Endothelial cell of umbilical vein (primary cell): ENCODE results near the gene FUT9. TPM values are rescaled to one million over a fixed set of nuclear protein-coding genes. Genes with fewer than 3 reads are reported as not detected.

Source experiments
- BruUV-seq: library from RNA; stranded (reverse); fragments of 400-500 nt; replicated peaks from 2 replicates; lab custom pipeline; 2021; lab: Mats Ljungman, UMichigan
- CTCF ChIA-PET: fragments of 300-600, 350-600 bp; sonication (Branson Sonifier 250); formaldehyde crosslinking; loops from one replicate; lab custom pipeline; 2021; ENCODE audit warnings: antibody characterized with exemption, inconsistent platforms; lab: Charles Lee
- POLR2A ChIA-PET: fragments of 300-600, 350-600 bp; sonication (Branson Sonifier 250); formaldehyde crosslinking; loops from one replicate; lab custom pipeline; 2021; ENCODE audit warnings: antibody characterized with exemption, inconsistent platforms; lab: Charles Lee
- DNase-seq: peaks from one replicate; pipeline ENCODE4 v3.0.0-alpha.2; 2011; ENCODE audit warnings: low read depth, low spot score
- FAIRE-seq: peaks from 2 replicates; lab custom pipeline; 2011; peaks lifted over from hg19 to GRCh38; lab: Jason Lieb, UNC
- H2AFZ ChIP-seq: 2 replicates; pipeline ENCODE4 v1.6.0; 2012; ENCODE audit warnings: low read depth, low read length, control low read depth, inconsistent platforms
- H3K27ac ChIP-seq: 2 replicates; pipeline ENCODE4 v1.5.1; 2011; ENCODE audit warnings: low read depth, mild to moderate bottlenecking, control low read depth, low read length, moderate library complexity; ENCODE audit not compliant: insufficient read depth
- H3K27me3 ChIP-seq, 2 experiments: 2 replicates each; pipeline versions ENCODE4 v1.6.0 to v1.6.1; 2011; ENCODE audit warnings: low read length in 2 of 2, mixed read lengths in 1 of 2; ENCODE audit not compliant: control insufficient read depth in 2 of 2, insufficient read depth in 2 of 2
- H3K36me3 ChIP-seq, 2 experiments: 2 replicates in 1 of 2; 3 replicates in 1 of 2; pipeline ENCODE4 v1.5.1; 2011; ENCODE audit warnings: low read length in 2 of 2, mild to moderate bottlenecking in 1 of 2, moderate library complexity in 1 of 2; ENCODE audit not compliant: control insufficient read depth in 2 of 2, insufficient read depth in 2 of 2; ENCODE audit errors: extremely low read depth in 1 of 2
- H3K4me1 ChIP-seq: 3 replicates; pipeline ENCODE4 v1.5.1; 2011; ENCODE audit warnings: mild to moderate bottlenecking, low read length; ENCODE audit not compliant: control insufficient read depth, insufficient read depth; ENCODE audit errors: extremely low read depth
- H3K4me2 ChIP-seq: 2 replicates; pipeline ENCODE4 v1.6.1; 2011; ENCODE audit warnings: low read length, control low read depth, mixed read lengths; ENCODE audit not compliant: insufficient read depth
- H3K4me3 ChIP-seq, 3 experiments: fragments of 200-600 bp in 1 of 3; sonication (generic), shearing (Covaris generic) in 1 of 3; replicated peaks in 1 of 3; 2 replicates each; pipeline ENCODE4 v1.5.1; 2011 to 2016; ENCODE audit warnings: control low read depth in 3 of 3, low read length in 3 of 3, mild to moderate bottlenecking in 2 of 3, inconsistent platforms in 1 of 3, low read depth in 1 of 3, moderate library complexity in 1 of 3; ENCODE audit not compliant: insufficient read depth in 1 of 3
- H3K79me2 ChIP-seq: 2 replicates; pipeline ENCODE4 v1.6.0; 2012; ENCODE audit warnings: low read length, inconsistent platforms; ENCODE audit not compliant: control insufficient read depth, insufficient read depth
- H3K9ac ChIP-seq: replicated peaks from 2 replicates; pipeline ENCODE3; 2011; ENCODE audit warnings: low read length, control low read depth; ENCODE audit not compliant: insufficient read depth; ENCODE audit errors: extremely low read depth
- H3K9me1 ChIP-seq: replicated peaks from 3 replicates; pipeline ENCODE4 v1.6.0; 2011; ENCODE audit warnings: mild to moderate bottlenecking, low read length; ENCODE audit not compliant: control insufficient read depth, insufficient read depth; ENCODE audit errors: extremely low read depth
- H3K9me3 ChIP-seq: replicated peaks from 2 replicates; pipeline ENCODE4 v1.5.1; 2012; ENCODE audit warnings: low read length, inconsistent platforms; ENCODE audit not compliant: control insufficient read depth, insufficient read depth
- H4K20me1 ChIP-seq: replicated peaks from 2 replicates; pipeline ENCODE3; 2011; ENCODE audit warnings: mild to moderate bottlenecking, low read length; ENCODE audit not compliant: control insufficient read depth, insufficient read depth; ENCODE audit errors: extremely low read depth
- EZH2 ChIP-seq: IDR thresholded peaks from 2 replicates; pipeline ENCODE4 v1.6.1; 2012; ENCODE audit warnings: borderline replicate concordance, low read depth, mild to moderate bottlenecking, moderate library complexity, low read length, inconsistent platforms; ENCODE audit not compliant: severe bottlenecking
- FOS ChIP-seq: IDR thresholded peaks from 2 replicates; pipeline ENCODE4 v1.6.1; 2011; ENCODE audit warnings: mild to moderate bottlenecking, low read length, moderate library complexity, borderline replicate concordance; ENCODE audit not compliant: insufficient read depth
- GATA2 ChIP-seq: IDR thresholded peaks from 2 replicates; pipeline ENCODE4 v1.7.0; 2011; ENCODE audit warnings: low read depth, mild to moderate bottlenecking, moderate library complexity, mixed read lengths, low read length; ENCODE audit not compliant: insufficient read length, insufficient read depth
- JUN ChIP-seq: IDR thresholded peaks from 2 replicates; pipeline ENCODE4 v1.6.1; 2011; ENCODE audit warnings: borderline replicate concordance, low read depth; ENCODE audit not compliant: insufficient read length, insufficient read depth
- MYC ChIP-seq: IDR thresholded peaks from one replicate; pipeline ENCODE4 v1.6.1; 2011; ENCODE audit warnings: mild to moderate bottlenecking, low read depth, low read length
- POLR2A ChIP-seq: IDR thresholded peaks from 2 replicates; pipeline ENCODE4 v1.6.1; 2012; ENCODE audit warnings: low read depth, mild to moderate bottlenecking, control low read depth, low read length
- POLR2AphosphoS5 ChIP-seq: IDR thresholded peaks from 2 replicates; pipeline ENCODE4 v1.6.1; 2012; ENCODE audit warnings: low read depth, mild to moderate bottlenecking, control low read depth, low read length, moderate library complexity; ENCODE audit not compliant: insufficient read depth
- dilution Hi-C: fragments of 300-500 bp; cut with MboI; formaldehyde crosslinking; loops from one replicate; pipeline ENCODE4 v1.15.0; 2019; ENCODE audit warnings: low sequenced_read_pairs; ENCODE audit not compliant: extremely low pct_ligation_motif_present
- intact Hi-C: fragments of 100-400 bp; cut with micrococcal nuclease; formaldehyde crosslinking; loops from one replicate; pipeline ENCODE4 v1.10.0; 2022
- polyA plus RNA-seq, 4 experiments: library from polyadenylated mRNA; depleted of rRNA in 3 of 4; stranded (reverse) in 3 of 4; unstranded in 1 of 4; fragments of >200 nt; gene quantifications; 2 replicates each; pipeline versions ENCODE4 v1.2.1 to v1.2.3, GENCODE V29; 2011 to 2012; ENCODE audit warnings: missing spikeins in 1 of 4
- total RNA-seq: library from RNA; stranded (reverse); gene quantifications from 2 replicates; pipeline ENCODE4 v1.2.3, GENCODE V29; 2021
- TF ChIP-seq, protein P1 (sequence below): IDR thresholded peaks from 2 replicates; pipeline ENCODE4 v1.6.1; 2011; ENCODE audit not compliant: insufficient read depth, insufficient read length
- TF ChIP-seq, protein P2 (sequence below), 2 donors: IDR thresholded peaks; 1 replicate in 1 of 2; 2 replicates in 1 of 2; pipeline ENCODE4 v1.5.1; 2011; ENCODE audit warnings: low read length in 2 of 2, mild to moderate bottlenecking in 2 of 2, moderate library complexity in 2 of 2, control low read depth in 1 of 2, inconsistent platforms in 1 of 2, low read depth in 1 of 2; ENCODE audit not compliant: insufficient read depth in 1 of 2; ENCODE audit errors: extremely low read depth in 1 of 2

Gene FUT9
- total and polyA plus RNA-seq, 2 donors (not counting 3 experiments of a cell fraction or from before 2014, with no cell fraction given): not detected

DNA sequence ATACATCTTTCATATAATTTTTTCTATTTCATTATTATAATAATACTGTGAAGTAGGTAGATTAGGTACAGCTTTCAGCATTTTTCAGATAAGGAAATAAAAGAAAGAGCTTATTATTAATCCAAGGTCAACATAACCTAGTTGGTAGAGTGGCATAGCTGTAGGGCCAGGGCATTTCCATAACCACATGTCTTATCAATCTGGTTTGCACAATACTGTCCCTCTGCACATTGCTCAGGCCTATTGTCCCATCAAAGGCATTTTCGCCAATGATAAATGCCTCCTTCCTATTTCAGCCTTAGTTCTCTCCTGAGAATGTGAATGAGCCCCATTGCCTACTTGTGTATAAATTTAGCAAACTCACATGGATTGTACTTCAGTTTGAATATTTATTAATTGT is 234.0 kb downstream of the FUT9 start:
- Histone ChIP-seq H3K36me3 (no peaks in the 10 kb centered on the region), H3K9ac (no peak overlapping the region), H3K9me3 (no peaks in the 10 kb centered on the region), H2AFZ (no peak overlapping the region), H3K4me1 (no peaks in the 10 kb centered on the region), H3K4me3 (no peak overlapping the region), H3K27me3 (no peaks in the 10 kb centered on the region), H3K9me1 (no peaks in the 10 kb centered on the region), H3K4me2 (no peak overlapping the region), H3K79me2 (no peaks in the 10 kb centered on the region), H3K27ac (no peak overlapping the region), H4K20me1 (no peaks in the 10 kb centered on the region)
- dilution Hi-C loops: no loop called here
- TF ChIP-seq MYC: no peak
- no peak for TF ChIP-seq EZH2
- TF ChIP-seq POLR2AphosphoS5: no peak
- TF ChIP-seq, protein P1, sequence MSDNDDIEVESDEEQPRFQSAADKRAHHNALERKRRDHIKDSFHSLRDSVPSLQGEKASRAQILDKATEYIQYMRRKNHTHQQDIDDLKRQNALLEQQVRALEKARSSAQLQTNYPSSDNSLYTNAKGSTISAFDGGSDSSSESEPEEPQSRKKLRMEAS: no peak
- TF ChIP-seq, protein P2, sequence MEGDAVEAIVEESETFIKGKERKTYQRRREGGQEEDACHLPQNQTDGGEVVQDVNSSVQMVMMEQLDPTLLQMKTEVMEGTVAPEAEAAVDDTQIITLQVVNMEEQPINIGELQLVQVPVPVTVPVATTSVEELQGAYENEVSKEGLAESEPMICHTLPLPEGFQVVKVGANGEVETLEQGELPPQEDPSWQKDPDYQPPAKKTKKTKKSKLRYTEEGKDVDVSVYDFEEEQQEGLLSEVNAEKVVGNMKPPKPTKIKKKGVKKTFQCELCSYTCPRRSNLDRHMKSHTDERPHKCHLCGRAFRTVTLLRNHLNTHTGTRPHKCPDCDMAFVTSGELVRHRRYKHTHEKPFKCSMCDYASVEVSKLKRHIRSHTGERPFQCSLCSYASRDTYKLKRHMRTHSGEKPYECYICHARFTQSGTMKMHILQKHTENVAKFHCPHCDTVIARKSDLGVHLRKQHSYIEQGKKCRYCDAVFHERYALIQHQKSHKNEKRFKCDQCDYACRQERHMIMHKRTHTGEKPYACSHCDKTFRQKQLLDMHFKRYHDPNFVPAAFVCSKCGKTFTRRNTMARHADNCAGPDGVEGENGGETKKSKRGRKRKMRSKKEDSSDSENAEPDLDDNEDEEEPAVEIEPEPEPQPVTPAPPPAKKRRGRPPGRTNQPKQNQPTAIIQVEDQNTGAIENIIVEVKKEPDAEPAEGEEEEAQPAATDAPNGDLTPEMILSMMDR (IDR thresholded peaks at IDR 0.05; ENCODE audit: extremely low read depth in 1 of 2, insufficient read depth in 1 of 2, low read depth in 1 of 2, low read length in 2 of 2): no peak
- no peak for TF ChIP-seq GATA2
- no peak for TF ChIP-seq JUN
- no peak for TF ChIP-seq FOS
- TF ChIP-seq POLR2A: no peak
- BruUV-seq: no TSS peak
- ChIA-PET CTCF (interaction anchor here (0.9 kb wide), 1 partner anchor 18 kb away, joined by 3 read pairs; no protein-coding TSS in a partner anchor), POLR2A (no interaction called here)
- intact Hi-C loops: no loop called here
- FAIRE-seq (no peak), DNase-seq (no peak)
